ENCODE measurements around the gene PLD3. TPM values are rescaled to one million over a fixed set of nuclear protein-coding genes. Genes with fewer than 3 reads are reported as not detected.

The PLD3 gene
- total RNA-seq, 1 experiment from 2014 or later, result 338 TPM

Other genes with a start within 250 kb of the PLD3 start
- 6.0 and 8.3 TPM in 2 replicates for gene MAP3K10, start 157.3 kb upstream of the PLD3 start, total RNA-seq (2014; rRNA removed)
- gene TTC9B, start 130.3 kb upstream of the PLD3 start, total RNA-seq (2014; rRNA removed), result not detected in 2 replicates
- not detected in 2 replicates for gene CCNP, start 122.0 kb upstream of the PLD3 start, total RNA-seq (2014; rRNA removed)
- 93.5 and 94.3 TPM in 2 replicates for gene AKT2, start 63.4 kb upstream of the PLD3 start, total RNA-seq (2014; rRNA removed)
- gene C19orf47, start 298 bp upstream of the PLD3 start, total RNA-seq (2014; rRNA removed), result 18.8 and 24.2 TPM in 2 replicates
- gene HIPK4, start 41.5 kb downstream of the PLD3 start, total RNA-seq (2014; rRNA removed), result not detected in 2 replicates
- 1.6 and 1.8 TPM in 2 replicates for gene PRX, start 64.7 kb downstream of the PLD3 start, total RNA-seq (2014; rRNA removed)
- 21.7 and 31.2 TPM in 2 replicates for gene SERTAD1, start 77.3 kb downstream of the PLD3 start, total RNA-seq (2014; rRNA removed)
- 22.8 and 24.1 TPM in 2 replicates for gene SERTAD3, start 95.6 kb downstream of the PLD3 start, total RNA-seq (2014; rRNA removed)
- 83.3 and 92.0 TPM in 2 replicates for gene BLVRB, start 117.0 kb downstream of the PLD3 start, total RNA-seq (2014; rRNA removed)
- gene SPTBN4, start 118.3 kb downstream of the PLD3 start, total RNA-seq (2014; rRNA removed), result 0.34 and 0.38 TPM in 2 replicates
- gene SHKBP1, start 228.2 kb downstream of the PLD3 start, total RNA-seq (2014; rRNA removed), result 63.5 and 85.6 TPM in 2 replicates